Measurements from ENCODE around the gene FOXC1.

The FOXC1 gene

DNA sequence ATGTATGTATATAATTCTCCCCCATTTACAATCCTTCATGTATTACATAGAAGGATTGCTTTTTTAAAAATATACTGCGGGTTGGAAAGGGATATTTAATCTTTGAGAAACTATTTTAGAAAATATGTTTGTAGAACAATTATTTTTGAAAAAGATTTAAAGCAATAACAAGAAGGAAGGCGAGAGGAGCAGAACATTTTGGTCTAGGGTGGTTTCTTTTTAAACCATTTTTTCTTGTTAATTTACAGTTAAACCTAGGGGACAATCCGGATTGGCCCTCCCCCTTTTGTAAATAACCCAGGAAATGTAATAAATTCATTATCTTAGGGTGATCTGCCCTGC lies 3.6 kb downstream of the FOXC1 start:
- in situ Hi-C loops (cut with HindIII; ENCODE audit: low sequenced_read_pairs) = no loop called here
- TF ChIP-seq, protein P1, sequence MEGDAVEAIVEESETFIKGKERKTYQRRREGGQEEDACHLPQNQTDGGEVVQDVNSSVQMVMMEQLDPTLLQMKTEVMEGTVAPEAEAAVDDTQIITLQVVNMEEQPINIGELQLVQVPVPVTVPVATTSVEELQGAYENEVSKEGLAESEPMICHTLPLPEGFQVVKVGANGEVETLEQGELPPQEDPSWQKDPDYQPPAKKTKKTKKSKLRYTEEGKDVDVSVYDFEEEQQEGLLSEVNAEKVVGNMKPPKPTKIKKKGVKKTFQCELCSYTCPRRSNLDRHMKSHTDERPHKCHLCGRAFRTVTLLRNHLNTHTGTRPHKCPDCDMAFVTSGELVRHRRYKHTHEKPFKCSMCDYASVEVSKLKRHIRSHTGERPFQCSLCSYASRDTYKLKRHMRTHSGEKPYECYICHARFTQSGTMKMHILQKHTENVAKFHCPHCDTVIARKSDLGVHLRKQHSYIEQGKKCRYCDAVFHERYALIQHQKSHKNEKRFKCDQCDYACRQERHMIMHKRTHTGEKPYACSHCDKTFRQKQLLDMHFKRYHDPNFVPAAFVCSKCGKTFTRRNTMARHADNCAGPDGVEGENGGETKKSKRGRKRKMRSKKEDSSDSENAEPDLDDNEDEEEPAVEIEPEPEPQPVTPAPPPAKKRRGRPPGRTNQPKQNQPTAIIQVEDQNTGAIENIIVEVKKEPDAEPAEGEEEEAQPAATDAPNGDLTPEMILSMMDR (IDR thresholded peaks at IDR 0.05; ENCODE audit: low read depth, low read length, missing control alignments) = no peak
- H3K4me3 ChIP-seq (ENCODE audit: low read depth, low read length) = peak overlapping the region; percentile 54
- no peak for DNase-seq (ENCODE audit: low read depth)

DNA sequence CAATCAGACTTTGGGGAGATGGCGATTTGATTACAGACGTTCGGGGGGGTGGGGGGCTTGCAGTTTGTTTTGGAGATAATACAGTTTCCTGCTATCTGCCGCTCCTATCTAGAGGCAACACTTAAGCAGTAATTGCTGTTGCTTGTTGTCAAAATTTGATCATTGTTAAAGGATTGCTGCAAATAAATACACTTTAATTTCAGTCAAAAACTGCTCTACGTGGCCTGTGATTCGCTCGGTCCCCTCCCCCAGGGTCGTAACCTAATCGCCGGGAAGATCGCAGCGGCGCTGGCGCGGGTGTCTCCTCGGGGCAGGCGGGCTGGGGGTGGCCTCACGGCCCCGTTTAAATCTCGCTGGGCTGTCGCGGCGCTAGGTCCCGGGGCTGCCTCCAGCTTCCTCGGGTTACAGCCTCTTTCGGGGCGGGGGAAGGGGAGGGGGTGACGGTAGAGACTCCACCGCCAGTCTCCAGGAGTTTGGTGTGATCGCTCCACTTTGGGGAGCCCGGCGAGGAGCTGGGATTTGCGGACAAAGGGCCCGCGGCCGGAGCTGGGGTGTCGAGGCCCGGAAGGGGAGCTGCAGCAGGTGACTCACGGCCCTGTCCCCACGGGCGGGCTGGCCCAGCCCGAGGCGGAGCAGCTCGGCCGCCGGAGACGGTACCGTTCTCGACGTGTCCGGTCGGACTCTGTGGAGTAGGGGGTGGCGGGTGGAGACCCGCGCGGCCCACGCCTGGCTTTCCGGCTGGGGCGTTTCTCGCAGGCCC lies 4.2 kb downstream of the FOXC1 start:
- TF ChIP-seq, protein P1 (IDR thresholded peaks at IDR 0.05; ENCODE audit: low read depth, low read length, missing control alignments) = no peak
- in situ Hi-C loops (cut with HindIII; ENCODE audit: low sequenced_read_pairs) = no loop called here
- DNase-seq (ENCODE audit: low read depth) = no peak
- peak overlapping the region; percentile 54 for H3K4me3 ChIP-seq (ENCODE audit: low read depth, low read length)

DNA sequence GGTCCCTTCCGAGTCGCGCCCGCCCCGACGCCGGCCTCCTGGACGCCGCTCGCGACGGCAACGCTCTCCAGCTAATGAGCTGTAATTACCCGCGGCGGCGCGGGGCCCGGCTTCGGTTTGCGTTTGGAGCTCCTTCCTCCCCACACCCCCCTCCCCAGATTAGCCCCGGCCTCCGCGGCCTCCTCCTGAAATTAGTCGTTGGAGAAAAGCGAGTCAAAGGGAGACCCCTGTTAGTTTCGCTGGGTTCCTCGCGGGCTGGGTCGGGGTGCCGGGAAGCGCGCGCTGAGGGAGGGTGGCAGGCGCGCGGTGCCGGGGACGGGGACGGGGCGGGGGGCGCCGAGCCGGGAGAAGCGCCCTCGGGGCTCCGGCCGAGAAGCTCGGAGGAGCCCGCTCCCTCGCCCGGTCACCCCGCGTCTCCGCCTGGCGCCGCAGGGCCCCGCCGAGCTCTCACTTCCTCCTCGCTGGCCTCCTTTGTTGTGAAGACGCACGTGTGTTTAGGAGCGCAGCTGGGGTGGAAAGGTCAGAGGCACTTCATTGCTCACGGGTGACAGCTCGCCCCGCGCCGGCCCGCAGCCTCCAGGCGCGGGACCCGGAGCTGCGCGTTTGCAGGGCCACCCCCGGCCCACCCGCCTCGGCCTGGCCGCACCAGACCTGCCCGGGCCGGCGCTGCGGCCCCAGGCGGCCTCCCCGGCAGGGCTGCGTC lies 4.9 kb downstream of the FOXC1 start:
- in situ Hi-C loops (cut with HindIII; ENCODE audit: low sequenced_read_pairs) = no loop called here
- DNase-seq (ENCODE audit: low read depth) = no peak
- H3K4me3 ChIP-seq (ENCODE audit: low read depth, low read length) = peak overlapping the region; percentile 54
- TF ChIP-seq, protein P1 (IDR thresholded peaks at IDR 0.05; ENCODE audit: low read depth, low read length, missing control alignments) = no peak

DNA sequence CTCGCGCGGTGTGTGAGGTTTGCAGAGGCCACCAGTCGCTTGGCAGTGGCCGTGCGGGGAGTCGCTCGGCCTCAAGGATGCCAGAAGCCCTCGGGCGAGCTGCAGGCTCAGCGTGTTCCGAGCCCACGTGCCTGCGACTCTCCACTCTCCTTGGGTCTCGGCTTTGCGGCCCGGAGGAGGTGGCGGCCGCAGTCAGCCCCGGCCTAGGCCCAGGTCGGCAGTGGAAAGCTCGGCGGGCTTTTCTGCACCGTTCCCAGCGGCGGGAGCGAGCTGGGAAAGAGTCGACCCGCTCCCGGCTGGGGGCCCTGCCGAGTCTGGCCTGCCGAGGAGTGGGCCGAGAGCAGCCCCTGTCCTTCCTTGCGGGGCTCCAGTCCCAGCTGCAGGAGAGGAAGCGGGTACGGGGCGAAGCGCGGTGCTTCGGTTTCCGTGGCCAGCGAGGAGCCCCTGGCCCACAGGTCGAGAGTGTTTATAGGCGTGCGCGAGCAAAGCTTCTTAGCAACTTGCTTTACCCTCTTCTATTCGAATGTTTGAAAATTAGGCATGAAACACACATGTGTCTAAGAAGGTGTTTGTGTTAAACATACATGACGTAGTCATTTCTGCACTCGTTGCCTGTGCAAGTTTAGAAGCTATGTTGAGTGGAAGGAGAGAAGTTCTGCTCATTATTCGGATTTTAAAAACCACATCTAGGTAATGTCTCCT lies 5.6 kb downstream of the FOXC1 start:
- in situ Hi-C loops (cut with HindIII; ENCODE audit: low sequenced_read_pairs) = no loop called here
- no peak for DNase-seq (ENCODE audit: low read depth)
- TF ChIP-seq, protein P1 (IDR thresholded peaks at IDR 0.05; ENCODE audit: low read depth, low read length, missing control alignments) = no peak
- peak overlapping the region; percentile 9 for H3K4me3 ChIP-seq (ENCODE audit: low read depth, low read length)

DNA sequence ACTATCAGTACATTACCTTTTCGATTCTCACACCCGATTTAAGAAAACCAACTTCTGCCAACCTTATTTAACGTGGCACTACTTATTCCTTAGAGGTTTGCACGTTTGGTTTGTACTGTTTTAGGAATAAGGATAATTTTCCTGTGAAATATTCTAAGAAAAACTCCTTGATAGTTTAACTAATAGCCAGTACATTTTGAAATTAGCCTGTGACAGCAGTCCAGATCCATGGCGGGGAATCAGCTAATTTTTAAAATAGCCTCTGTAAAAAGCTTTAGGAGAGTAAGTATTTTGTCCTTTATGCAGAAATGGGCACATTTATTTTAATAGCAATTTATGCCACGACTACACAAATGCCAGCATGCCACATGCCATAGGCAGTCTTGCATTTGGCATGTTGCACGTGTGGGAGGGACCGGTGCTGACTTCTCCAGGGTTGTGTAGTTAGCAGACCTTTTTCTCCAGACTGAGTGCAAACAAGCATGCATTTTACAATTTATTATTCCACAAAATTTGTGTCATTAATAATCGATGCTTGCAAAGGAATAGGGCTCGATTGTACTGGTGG lies 6.2 kb downstream of the FOXC1 start:
- TF ChIP-seq, protein P1 (IDR thresholded peaks at IDR 0.05; ENCODE audit: low read depth, low read length, missing control alignments) = no peak
- H3K4me3 ChIP-seq (ENCODE audit: low read depth, low read length) = no peak overlapping the region
- no peak for DNase-seq (ENCODE audit: low read depth)
- in situ Hi-C loops (cut with HindIII; ENCODE audit: low sequenced_read_pairs) = no loop called here

DNA sequence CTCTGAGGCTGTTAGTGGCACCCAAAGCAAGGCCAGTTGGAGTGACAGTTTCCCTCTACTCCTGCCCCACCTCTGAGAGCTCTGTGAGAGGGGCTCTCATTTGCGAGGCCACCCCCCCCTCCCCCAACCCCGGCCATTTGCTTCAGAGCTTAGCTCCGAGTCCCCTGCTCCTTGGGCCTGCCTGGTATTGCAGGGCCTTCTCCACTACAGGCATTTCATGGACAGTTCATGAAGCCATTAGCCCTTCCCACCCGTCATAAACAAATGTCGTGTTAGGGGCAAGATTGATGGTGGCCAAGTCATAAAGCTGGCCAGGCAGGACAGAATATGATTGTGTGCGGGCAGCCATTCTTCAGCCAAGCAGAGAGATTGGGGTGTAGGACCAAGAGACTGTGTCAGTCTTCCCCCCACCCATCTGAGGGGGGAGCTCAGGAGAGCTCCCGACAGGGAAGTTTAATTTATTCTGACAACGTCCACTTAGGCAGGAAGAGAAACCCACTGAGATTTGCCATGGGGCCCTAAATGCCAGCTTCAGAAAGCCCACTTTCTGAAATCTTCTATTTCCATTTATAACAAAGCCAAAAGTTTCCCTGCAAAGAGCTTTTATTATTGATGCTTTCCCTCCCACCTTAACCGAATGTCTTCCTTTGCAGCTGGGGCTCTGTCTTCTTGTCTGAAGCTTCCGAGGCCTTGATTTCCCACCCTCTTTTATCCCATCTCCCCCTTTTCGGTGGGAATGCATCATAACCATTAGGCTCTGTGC lies 7.2 kb downstream of the FOXC1 start:
- H3K4me3 ChIP-seq (ENCODE audit: low read depth, low read length) = no peak overlapping the region
- no peak for DNase-seq (ENCODE audit: low read depth)
- in situ Hi-C loops (cut with HindIII; ENCODE audit: low sequenced_read_pairs) = no loop called here
- TF ChIP-seq, protein P1 (IDR thresholded peaks at IDR 0.05; ENCODE audit: low read depth, low read length, missing control alignments) = no peak

Measured in astrocyte of the cerebellum (primary cell).